Fibroblast of lung (primary cell): ENCODE measurements around the gene EGLN3. TPM values are rescaled to one million over a fixed set of nuclear protein-coding genes. Genes with fewer than 3 reads are reported as not detected.
"Not testable (repeated sequence)": the region's sequence is repeated elsewhere in the genome, so short reads cannot be mapped to it uniquely, and the experiment has no call there.

ENCODE experiments used
- DNase-seq, 2 donors: peaks; one replicate each; pipeline versions ENCODE4 v3.0.0 to v3.0.0-alpha.2; 2010; ENCODE audit warnings: low read depth in 2 of 2
- H2AFZ ChIP-seq: 2 replicates; pipeline ENCODE4 v1.5.1; 2012; ENCODE audit warnings: low read length, control low read depth, inconsistent platforms
- H3K27ac ChIP-seq: 2 replicates; pipeline ENCODE4 v1.5.1; 2011; ENCODE audit warnings: low read length, control low read depth; ENCODE audit not compliant: insufficient read depth
- H3K27me3 ChIP-seq: 2 replicates; pipeline ENCODE4 v1.5.1; 2011; ENCODE audit warnings: mild to moderate bottlenecking, low read length; ENCODE audit not compliant: control insufficient read depth, insufficient read depth
- H3K36me3 ChIP-seq: 2 replicates; pipeline ENCODE4 v1.5.1; 2011; ENCODE audit warnings: low read length; ENCODE audit not compliant: control insufficient read depth, insufficient read depth
- H3K4me1 ChIP-seq: 2 replicates; pipeline ENCODE4 v1.5.1; 2011; ENCODE audit warnings: low read length; ENCODE audit not compliant: control insufficient read depth, insufficient read depth; ENCODE audit errors: extremely low read depth
- H3K4me2 ChIP-seq: 2 replicates; pipeline ENCODE4 v1.5.1; 2011; ENCODE audit warnings: low read length, control low read depth; ENCODE audit not compliant: insufficient read depth; ENCODE audit errors: extremely low read depth
- H3K4me3 ChIP-seq, 4 experiments: fragments of 200-600 bp in 1 of 4; sonication (generic) in 1 of 4; replicated peaks in 1 of 4; 2 replicates each; pipeline ENCODE4 v1.5.1; 2011 to 2016; ENCODE audit warnings: low read length in 4 of 4, low read depth in 3 of 4, mild to moderate bottlenecking in 3 of 4, control low read depth in 2 of 4, inconsistent platforms in 1 of 4, mixed read lengths in 1 of 4; ENCODE audit not compliant: insufficient read depth in 1 of 4; ENCODE audit errors: control extremely low read depth in 1 of 4
- H3K79me2 ChIP-seq: 2 replicates; pipeline ENCODE4 v1.5.1; 2012; ENCODE audit warnings: mild to moderate bottlenecking, low read length, inconsistent platforms; ENCODE audit not compliant: control insufficient read depth, insufficient read depth
- H3K9ac ChIP-seq: 2 replicates; pipeline ENCODE4 v1.5.1; 2011; ENCODE audit warnings: mild to moderate bottlenecking, low read length, control low read depth; ENCODE audit not compliant: insufficient read depth
- H3K9me3 ChIP-seq: 2 replicates; pipeline ENCODE4 v1.5.1; 2012; ENCODE audit warnings: low read depth, low read length; ENCODE audit not compliant: control insufficient read depth, insufficient read depth
- H4K20me1 ChIP-seq: 2 replicates; pipeline ENCODE4 v1.5.1; 2011; ENCODE audit warnings: low read length; ENCODE audit not compliant: control insufficient read depth, insufficient read depth; ENCODE audit errors: extremely low read depth
- CTCF ChIP-seq, 2 donors: IDR thresholded peaks in 1 of 2; conservative IDR thresholded peaks in 1 of 2; 1 replicate in 1 of 2; 2 replicates in 1 of 2; pipeline ENCODE4 v1.5.1; 2011 to 2012; ENCODE audit warnings: low read length in 2 of 2, control low read depth in 1 of 2, inconsistent platforms in 1 of 2, low read depth in 1 of 2, mild to moderate bottlenecking in 1 of 2
- EZH2 ChIP-seq: IDR thresholded peaks from 2 replicates; pipeline ENCODE4 v1.5.1; 2012; ENCODE audit warnings: low read length, control low read depth, mild to moderate bottlenecking; ENCODE audit errors: missing control alignments
- polyA plus RNA-seq, 2 donors: library from polyadenylated mRNA; depleted of rRNA in 1 of 2; stranded (reverse) in 1 of 2; unstranded in 1 of 2; fragments of >200 nt; gene quantifications; 2 replicates each; pipeline ENCODE4 v1.2.1, GENCODE V29; 2011 to 2012; ENCODE audit warnings: missing spikeins in 1 of 2
- total RNA-seq: library from RNA; depleted of rRNA; stranded (reverse); fragments of >200 nt; gene quantifications from 2 replicates; pipeline ENCODE4 v1.2.1, GENCODE V29; 2014

EGLN3 gene
- total and polyA plus RNA-seq, 2 donors (not counting 1 experiment from before 2014, with no cell fraction given), result 0.08 to 0.66 TPM

- Histone ChIP-seq H3K36me3 (no peaks in the 10 kb centered on the region), H2AFZ (no peak overlapping the region), H3K79me2 (no peaks in the 10 kb centered on the region), H3K27me3 (no peaks in the 10 kb centered on the region), H3K4me1 (no peaks in the 10 kb centered on the region), H4K20me1 (no peaks in the 10 kb centered on the region), H3K4me3 (no peak overlapping the region), H3K27ac (no peak overlapping the region), H3K9ac (no peak overlapping the region), H3K9me3 (no peaks in the 10 kb centered on the region), H3K4me2 (no peak overlapping the region)
- DNase-seq, result no peak
- TF ChIP-seq CTCF (conservative IDR thresholded peaks at IDR 0.05 in 1 of 2, IDR thresholded peaks at IDR 0.05 in 1 of 2; ENCODE audit: low read depth in 1 of 2, low read length in 2 of 2) (no peak), EZH2 (no peak)
Measured at GRCh38 chr14:33964599-33965317, 13.9 kb upstream of the EGLN3 start.

DNA sequence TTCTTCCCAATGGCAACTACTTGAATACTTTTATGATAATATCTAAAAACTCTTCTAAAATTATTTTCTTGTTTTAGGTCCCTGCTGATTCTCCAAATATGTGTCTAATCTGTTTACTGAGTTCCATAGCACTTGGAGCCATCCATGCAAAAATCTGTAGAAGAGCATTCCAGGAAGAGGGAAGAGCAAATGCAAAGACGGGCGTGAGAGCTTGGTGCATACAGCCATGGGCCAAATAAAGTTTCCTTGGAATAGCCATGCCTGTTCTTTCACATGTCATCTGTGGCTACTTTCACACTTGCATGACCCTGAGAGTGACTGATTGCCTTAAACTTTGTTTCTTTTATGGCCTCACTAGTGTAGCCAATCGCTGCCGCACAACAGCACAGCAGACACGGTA lies 13.0 kb upstream of the EGLN3 start:
- no peaks in the 10 kb centered on the region for H3K9me3 ChIP-seq
- no peak overlapping the region for H2AFZ ChIP-seq
- H3K79me2 ChIP-seq, result no peaks in the 10 kb centered on the region
- H3K4me2 ChIP-seq, result no peak overlapping the region
- no peak overlapping the region for H3K27ac ChIP-seq
- TF ChIP-seq EZH2 (no peak), CTCF (conservative IDR thresholded peaks at IDR 0.05 in 1 of 2, IDR thresholded peaks at IDR 0.05 in 1 of 2; ENCODE audit: low read depth in 1 of 2, low read length in 2 of 2) (no peak)
- no peaks in the 10 kb centered on the region for H3K27me3 ChIP-seq
- H3K36me3 ChIP-seq, result no peaks in the 10 kb centered on the region
- H3K9ac ChIP-seq, result no peak overlapping the region
- no peak overlapping the region for H3K4me3 ChIP-seq
- no peaks in the 10 kb centered on the region for H3K4me1 ChIP-seq
- DNase-seq, result no peak
- no peaks in the 10 kb centered on the region for H4K20me1 ChIP-seq

DNA sequence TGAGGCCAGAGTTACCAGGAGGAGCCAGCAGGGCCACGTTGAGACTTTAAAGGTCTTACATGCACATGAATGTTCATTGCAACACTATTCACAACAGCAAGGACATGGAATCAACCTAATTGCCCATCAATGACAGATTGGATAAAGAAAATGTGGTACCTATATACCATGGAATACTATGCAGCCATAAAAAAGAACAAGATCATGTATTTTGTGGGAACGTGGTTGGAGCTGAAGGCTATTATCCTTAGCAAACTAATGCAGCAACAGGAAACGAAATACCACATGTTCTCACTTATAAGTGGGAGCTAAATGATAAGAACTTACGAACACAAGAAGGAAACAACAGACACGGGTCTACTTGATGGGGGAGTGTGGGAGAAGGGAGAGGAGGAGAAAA lies 11.6 kb upstream of the EGLN3 start:
- H3K27ac ChIP-seq, H4K20me1 ChIP-seq, H3K36me3 ChIP-seq, H3K4me1 ChIP-seq, DNase-seq, H3K79me2 ChIP-seq, H3K4me2 ChIP-seq, H3K4me3 ChIP-seq, H3K27me3 ChIP-seq, H3K9me3 ChIP-seq, H3K9ac ChIP-seq, H2AFZ ChIP-seq: not testable (repeated sequence)
